H1 (cell line): ENCODE measurements around the gene IGFBP6. TPM values are rescaled to one million over a fixed set of nuclear protein-coding genes. Genes with fewer than 3 reads are reported as not detected.

ENCODE experiments used
- BRCA1 ChIP-seq: IDR thresholded peaks from 2 replicates; pipeline ENCODE4 v1.6.1; 2012; ENCODE audit warnings: low read depth, low read length, improper control_type of control experiment
- CHD1 ChIP-seq: IDR thresholded peaks from 2 replicates; pipeline ENCODE4 v1.6.1; 2012; ENCODE audit warnings: low read depth, low read length, improper control_type of control experiment
- FOSL1 ChIP-seq: IDR thresholded peaks from 2 replicates; pipeline ENCODE4 v1.6.1; 2011; ENCODE audit warnings: mild to moderate bottlenecking, low read depth, low read length, moderate library complexity; ENCODE audit not compliant: insufficient read depth
- JUND ChIP-seq: IDR thresholded peaks from 2 replicates; pipeline ENCODE4 v1.6.1; 2011; ENCODE audit warnings: mild to moderate bottlenecking, improper control_type of control experiment, low read length
- NRF1 ChIP-seq: IDR thresholded peaks from 2 replicates; pipeline ENCODE4 v1.6.1; 2011; ENCODE audit warnings: mild to moderate bottlenecking, low read depth, low read length, improper control_type of control experiment
- RNF2 ChIP-seq: fragments of 200-900, 300-1000 bp; sonication (generic); IDR thresholded peaks from 2 replicates; pipeline ENCODE4 v1.7.1; 2016; ENCODE audit warnings: borderline replicate concordance, low read depth, mild to moderate bottlenecking, antibody characterized with exemption, low read length; ENCODE audit not compliant: poor library complexity, severe bottlenecking; ENCODE audit errors: missing control alignments
- SP1 ChIP-seq: IDR thresholded peaks from 2 replicates; pipeline ENCODE4 v1.6.1; 2011; ENCODE audit warnings: low read depth, low read length
- SRF ChIP-seq: IDR thresholded peaks from 2 replicates; pipeline ENCODE4 v1.6.1; 2011; ENCODE audit warnings: mild to moderate bottlenecking, low read depth, low read length, moderate library complexity
- polyA plus RNA-seq, 7 experiments: library from polyadenylated mRNA; depleted of rRNA in 3 of 7; stranded (reverse) in 5 of 7; unstranded in 2 of 7; fragments of >200 nt in 5 of 7; fragments of 200-250 nt in 2 of 7; gene quantifications; 1 replicate in 5 of 7; 2 replicates in 1 of 7; 4 replicates in 1 of 7; pipeline versions ENCODE4 v1.2.1 to v1.2.3, GENCODE V29; 2011 to 2013; ENCODE audit warnings: missing spikeins in 2 of 7, mixed read lengths in 2 of 7
- total RNA-seq: library from RNA; stranded (reverse); fragmentation: NEBNext Ultra II Directional; extraction: Animal tissue kit (Norgen Biotek cat#: 25700); gene quantifications from 2 replicates; pipeline ENCODE4 v1.2.1, GENCODE V29; 2021
- TF ChIP-seq, protein P1 (sequence below): fragments of 300-600 bp; sonication (generic); IDR thresholded peaks from 2 replicates; pipeline ENCODE4 v1.7.1; 2012; ENCODE audit warnings: low read length, moderate library complexity, mild to moderate bottlenecking, inconsistent platforms; ENCODE audit not compliant: insufficient replicate concordance

The IGFBP6 gene
- total and polyA plus RNA-seq, 2 of the 8 experiments (the other 6 are each of a cell fraction or from before 2014, with no cell fraction given), result 13.7 to 14.7 TPM

DNA sequence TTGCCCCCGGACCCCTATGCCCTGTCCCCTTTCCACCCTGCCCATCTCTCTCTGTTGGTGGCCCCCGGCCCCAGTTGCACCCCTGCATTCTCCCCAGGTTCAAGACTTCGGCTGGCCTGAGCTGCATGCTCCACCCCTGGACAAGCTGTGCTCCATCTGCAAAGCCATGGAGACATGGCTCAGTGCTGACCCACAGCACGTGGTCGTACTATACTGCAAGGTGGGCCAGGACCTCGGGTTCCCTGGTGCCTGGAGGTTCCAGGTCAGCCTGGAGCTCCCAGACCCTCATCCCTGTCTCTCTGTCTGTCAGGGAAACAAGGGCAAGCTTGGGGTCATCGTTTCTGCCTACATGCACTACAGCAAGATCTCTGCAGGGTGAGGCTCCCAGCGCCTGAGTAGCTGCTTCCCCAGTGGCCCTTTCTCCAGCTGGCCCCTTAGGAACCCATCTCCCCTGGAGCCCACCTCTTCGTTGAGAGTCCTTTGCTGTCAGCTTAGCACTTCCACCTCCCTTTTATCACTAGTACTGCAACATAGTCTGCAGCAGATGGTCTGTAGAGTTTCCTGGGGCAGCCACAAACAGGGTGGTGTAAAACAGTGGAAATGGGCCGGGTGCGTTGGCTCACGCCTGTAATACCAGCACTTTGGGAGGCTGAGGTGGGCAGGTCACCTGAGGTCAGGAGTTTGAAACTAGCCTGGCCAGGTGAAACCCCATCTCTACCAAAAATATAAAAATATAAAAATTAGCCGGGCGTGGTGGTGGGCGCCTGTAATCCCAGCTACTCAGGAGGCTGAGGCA lies 41.8 kb upstream of the IGFBP6 start (continued):
- no peak for TF ChIP-seq NRF1
- no peak for TF ChIP-seq SRF
- no peak for TF ChIP-seq SP1
- TF ChIP-seq, protein P1, sequence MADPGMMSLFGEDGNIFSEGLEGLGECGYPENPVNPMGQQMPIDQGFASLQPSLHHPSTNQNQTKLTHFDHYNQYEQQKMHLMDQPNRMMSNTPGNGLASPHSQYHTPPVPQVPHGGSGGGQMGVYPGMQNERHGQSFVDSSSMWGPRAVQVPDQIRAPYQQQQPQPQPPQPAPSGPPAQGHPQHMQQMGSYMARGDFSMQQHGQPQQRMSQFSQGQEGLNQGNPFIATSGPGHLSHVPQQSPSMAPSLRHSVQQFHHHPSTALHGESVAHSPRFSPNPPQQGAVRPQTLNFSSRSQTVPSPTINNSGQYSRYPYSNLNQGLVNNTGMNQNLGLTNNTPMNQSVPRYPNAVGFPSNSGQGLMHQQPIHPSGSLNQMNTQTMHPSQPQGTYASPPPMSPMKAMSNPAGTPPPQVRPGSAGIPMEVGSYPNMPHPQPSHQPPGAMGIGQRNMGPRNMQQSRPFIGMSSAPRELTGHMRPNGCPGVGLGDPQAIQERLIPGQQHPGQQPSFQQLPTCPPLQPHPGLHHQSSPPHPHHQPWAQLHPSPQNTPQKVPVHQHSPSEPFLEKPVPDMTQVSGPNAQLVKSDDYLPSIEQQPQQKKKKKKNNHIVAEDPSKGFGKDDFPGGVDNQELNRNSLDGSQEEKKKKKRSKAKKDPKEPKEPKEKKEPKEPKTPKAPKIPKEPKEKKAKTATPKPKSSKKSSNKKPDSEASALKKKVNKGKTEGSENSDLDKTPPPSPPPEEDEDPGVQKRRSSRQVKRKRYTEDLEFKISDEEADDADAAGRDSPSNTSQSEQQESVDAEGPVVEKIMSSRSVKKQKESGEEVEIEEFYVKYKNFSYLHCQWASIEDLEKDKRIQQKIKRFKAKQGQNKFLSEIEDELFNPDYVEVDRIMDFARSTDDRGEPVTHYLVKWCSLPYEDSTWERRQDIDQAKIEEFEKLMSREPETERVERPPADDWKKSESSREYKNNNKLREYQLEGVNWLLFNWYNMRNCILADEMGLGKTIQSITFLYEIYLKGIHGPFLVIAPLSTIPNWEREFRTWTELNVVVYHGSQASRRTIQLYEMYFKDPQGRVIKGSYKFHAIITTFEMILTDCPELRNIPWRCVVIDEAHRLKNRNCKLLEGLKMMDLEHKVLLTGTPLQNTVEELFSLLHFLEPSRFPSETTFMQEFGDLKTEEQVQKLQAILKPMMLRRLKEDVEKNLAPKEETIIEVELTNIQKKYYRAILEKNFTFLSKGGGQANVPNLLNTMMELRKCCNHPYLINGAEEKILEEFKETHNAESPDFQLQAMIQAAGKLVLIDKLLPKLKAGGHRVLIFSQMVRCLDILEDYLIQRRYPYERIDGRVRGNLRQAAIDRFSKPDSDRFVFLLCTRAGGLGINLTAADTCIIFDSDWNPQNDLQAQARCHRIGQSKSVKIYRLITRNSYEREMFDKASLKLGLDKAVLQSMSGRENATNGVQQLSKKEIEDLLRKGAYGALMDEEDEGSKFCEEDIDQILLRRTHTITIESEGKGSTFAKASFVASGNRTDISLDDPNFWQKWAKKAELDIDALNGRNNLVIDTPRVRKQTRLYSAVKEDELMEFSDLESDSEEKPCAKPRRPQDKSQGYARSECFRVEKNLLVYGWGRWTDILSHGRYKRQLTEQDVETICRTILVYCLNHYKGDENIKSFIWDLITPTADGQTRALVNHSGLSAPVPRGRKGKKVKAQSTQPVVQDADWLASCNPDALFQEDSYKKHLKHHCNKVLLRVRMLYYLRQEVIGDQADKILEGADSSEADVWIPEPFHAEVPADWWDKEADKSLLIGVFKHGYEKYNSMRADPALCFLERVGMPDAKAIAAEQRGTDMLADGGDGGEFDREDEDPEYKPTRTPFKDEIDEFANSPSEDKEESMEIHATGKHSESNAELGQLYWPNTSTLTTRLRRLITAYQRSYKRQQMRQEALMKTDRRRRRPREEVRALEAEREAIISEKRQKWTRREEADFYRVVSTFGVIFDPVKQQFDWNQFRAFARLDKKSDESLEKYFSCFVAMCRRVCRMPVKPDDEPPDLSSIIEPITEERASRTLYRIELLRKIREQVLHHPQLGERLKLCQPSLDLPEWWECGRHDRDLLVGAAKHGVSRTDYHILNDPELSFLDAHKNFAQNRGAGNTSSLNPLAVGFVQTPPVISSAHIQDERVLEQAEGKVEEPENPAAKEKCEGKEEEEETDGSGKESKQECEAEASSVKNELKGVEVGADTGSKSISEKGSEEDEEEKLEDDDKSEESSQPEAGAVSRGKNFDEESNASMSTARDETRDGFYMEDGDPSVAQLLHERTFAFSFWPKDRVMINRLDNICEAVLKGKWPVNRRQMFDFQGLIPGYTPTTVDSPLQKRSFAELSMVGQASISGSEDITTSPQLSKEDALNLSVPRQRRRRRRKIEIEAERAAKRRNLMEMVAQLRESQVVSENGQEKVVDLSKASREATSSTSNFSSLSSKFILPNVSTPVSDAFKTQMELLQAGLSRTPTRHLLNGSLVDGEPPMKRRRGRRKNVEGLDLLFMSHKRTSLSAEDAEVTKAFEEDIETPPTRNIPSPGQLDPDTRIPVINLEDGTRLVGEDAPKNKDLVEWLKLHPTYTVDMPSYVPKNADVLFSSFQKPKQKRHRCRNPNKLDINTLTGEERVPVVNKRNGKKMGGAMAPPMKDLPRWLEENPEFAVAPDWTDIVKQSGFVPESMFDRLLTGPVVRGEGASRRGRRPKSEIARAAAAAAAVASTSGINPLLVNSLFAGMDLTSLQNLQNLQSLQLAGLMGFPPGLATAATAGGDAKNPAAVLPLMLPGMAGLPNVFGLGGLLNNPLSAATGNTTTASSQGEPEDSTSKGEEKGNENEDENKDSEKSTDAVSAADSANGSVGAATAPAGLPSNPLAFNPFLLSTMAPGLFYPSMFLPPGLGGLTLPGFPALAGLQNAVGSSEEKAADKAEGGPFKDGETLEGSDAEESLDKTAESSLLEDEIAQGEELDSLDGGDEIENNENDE, result no peak
- TF ChIP-seq JUND, result no peak
- TF ChIP-seq CHD1, result no peak
- TF ChIP-seq BRCA1, result no peak
- no peak for TF ChIP-seq RNF2
- TF ChIP-seq FOSL1, result no peak
